HG03064 (cell line): ENCODE data around the gene RPS21.

ENCODE experiments used
- ATAC-seq: cut with Tn5 transposase; IDR thresholded peaks from one replicate; pipeline ENCODE4 v1.9.1; 2021; ENCODE audit warnings: low read depth; ENCODE audit not compliant: unreplicated experiment

RPS21 gene

GRCh38 chr20:62394248-62395245 lies 7.6 kb downstream of the RPS21 start:
- ATAC-seq: no peak

GRCh38 chr20:62395311-62396242 lies 8.7 kb downstream of the RPS21 start:
- no peak for ATAC-seq

GRCh38 chr20:62396367-62397239 lies 9.7 kb downstream of the RPS21 start:
- no peak for ATAC-seq

GRCh38 chr20:62398120-62398821 lies 11.4 kb downstream of the RPS21 start:
- ATAC-seq: no peak

GRCh38 chr20:62400021-62400420 lies 13.1 kb downstream of the RPS21 start:
- ATAC-seq: no peak

- no peak for ATAC-seq
Measured at GRCh38 chr20:62400541-62400940, 13.6 kb downstream of the RPS21 start.

GRCh38 chr20:62401331-62401779 lies 14.5 kb downstream of the RPS21 start:
- no peak for ATAC-seq

- no peak for ATAC-seq
Measured at GRCh38 chr20:62402456-62403150, 15.7 kb downstream of the RPS21 start.

GRCh38 chr20:62403331-62403730 lies 16.4 kb downstream of the RPS21 start:
- no peak for ATAC-seq

GRCh38 chr20:62404112-62404665 lies 17.3 kb downstream of the RPS21 start:
- no peak for ATAC-seq

GRCh38 chr20:62404761-62405107 lies 17.8 kb downstream of the RPS21 start:
- ATAC-seq: no peak

GRCh38 chr20:62405108-62405980 lies 18.4 kb downstream of the RPS21 start:
- no peak for ATAC-seq

- ATAC-seq: no peak
Measured at GRCh38 chr20:62405981-62406513, 19.1 kb downstream of the RPS21 start.

GRCh38 chr20:62406635-62407176 lies 19.8 kb downstream of the RPS21 start:
- ATAC-seq: no peak

- peak; percentile 76 for ATAC-seq
Measured at GRCh38 chr20:62407221-62407992, 20.5 kb downstream of the RPS21 start, which contains the start of gene CABLES2. CABLES2 (minus strand) TSS chr20:62407285; CDS start chr20:62407276, 9 bp downstream.

- ATAC-seq: no peak
Measured at GRCh38 chr20:62408055-62408454, 21.2 kb downstream of the RPS21 start.
